HUDEP-2 (cell line): Measurements from ENCODE around the gene COL26A1.
"Not testable (repeated sequence)": the region's sequence is repeated elsewhere in the genome, so short reads cannot be mapped to it uniquely, and the experiment has no call there.

ENCODE experiments used
- DNase-seq, 76 experiments: peaks; one replicate each; lab custom pipeline; 2025; ENCODE audit not compliant: unreplicated experiment in 76 of 76; lab: John Stamatoyannopoulos, UW

Gene COL26A1

DNA sequence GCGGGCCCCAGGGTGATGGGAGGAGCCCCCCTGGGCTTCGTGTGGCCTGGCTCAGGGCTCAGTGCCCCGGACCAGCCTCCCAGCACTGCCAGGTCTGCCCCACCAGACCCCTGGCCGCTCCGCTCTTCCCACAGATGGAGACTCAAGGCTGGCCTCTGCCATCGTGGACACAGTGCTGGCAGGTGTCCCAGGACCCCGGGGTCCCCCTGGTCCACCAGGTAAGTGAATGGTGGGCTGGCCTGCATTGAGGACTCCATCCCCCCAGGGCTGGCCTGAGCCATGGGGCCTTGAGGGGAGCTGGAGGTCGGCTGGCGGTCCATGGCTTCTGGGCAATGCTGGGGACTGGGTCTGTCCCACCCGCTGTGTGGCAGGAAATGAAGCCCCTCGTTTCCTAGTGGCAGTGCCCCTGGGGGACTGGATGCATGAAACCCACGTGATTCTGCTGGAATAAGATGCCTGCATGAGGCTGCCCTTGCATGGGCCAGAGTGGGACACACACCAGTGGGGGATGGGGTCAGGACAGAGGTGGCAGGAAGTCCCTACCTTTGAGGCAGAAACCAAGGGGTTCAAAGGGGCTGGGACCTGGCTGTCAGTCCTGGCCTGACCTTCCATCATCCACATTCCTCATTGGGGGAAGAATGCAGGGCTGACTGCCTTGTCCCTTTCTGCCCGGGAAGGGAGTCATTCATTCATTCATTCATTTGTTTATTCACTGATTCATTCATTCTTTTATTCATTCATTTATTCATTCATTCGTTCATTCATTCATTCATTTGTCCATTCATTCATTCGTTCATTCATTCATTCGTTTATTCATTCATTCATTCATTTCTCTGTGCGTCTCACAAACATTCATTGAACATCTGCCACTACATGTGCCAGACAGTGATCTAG lies 184.6 kb downstream of the COL26A1 start:
- DNase-seq: no peak

DNA sequence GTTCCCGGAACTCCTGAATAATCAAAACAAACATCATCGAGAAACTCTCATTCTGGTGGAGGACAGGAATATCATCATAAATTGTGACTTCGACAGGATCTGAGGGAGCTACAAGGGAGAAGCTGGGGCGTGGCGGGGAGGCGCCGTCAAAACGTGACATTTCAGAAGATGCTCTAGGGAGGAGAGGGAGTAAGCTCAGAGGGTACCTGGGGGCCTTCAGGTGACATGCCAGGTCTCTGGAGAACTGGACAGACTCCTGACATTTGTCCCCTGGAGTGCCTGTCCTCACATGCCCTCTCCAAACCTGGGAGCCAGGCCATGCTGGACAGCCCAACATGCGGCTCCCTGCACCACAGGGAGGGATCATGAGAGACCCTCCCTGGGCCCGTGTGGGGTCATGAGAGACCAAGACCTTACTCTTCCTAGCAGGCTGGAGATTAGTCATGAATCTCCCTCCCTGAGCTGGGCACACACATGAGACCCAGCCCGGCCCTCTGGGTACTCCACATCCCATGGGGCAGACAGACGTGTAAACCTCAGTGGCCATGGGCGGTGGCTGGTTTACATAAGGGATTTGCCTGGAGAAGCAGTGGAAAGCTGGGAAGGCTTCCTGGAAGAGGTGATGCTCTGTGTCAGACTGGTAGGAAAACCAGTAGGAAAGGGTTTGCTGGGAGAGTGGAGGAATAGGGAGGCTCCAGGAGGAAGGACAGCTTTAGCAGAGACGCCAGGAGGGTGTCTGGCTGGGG lies 185.4 kb downstream of the COL26A1 start:
- DNase-seq: no peak

DNA sequence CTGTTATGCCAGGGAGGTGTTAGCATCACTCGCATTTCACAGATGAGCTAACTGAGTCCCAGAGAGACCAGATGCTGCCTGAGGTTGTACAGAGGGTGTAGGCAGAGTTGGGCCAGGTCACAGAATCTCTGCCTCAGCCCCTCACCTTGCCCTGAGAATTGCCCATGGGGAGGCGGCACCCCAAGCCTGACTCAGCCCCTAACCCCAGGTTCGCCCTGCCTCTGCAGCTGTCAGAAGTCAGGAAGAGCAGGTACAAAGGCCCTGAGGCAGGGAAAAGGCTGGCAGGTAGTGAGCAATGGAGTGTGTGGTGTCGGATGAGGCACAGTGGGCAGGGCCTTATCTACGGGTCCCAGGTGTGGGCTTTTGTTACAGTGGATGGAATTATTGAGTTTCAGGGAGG lies 187.1 kb downstream of the COL26A1 start:
- no peak for DNase-seq

DNA sequence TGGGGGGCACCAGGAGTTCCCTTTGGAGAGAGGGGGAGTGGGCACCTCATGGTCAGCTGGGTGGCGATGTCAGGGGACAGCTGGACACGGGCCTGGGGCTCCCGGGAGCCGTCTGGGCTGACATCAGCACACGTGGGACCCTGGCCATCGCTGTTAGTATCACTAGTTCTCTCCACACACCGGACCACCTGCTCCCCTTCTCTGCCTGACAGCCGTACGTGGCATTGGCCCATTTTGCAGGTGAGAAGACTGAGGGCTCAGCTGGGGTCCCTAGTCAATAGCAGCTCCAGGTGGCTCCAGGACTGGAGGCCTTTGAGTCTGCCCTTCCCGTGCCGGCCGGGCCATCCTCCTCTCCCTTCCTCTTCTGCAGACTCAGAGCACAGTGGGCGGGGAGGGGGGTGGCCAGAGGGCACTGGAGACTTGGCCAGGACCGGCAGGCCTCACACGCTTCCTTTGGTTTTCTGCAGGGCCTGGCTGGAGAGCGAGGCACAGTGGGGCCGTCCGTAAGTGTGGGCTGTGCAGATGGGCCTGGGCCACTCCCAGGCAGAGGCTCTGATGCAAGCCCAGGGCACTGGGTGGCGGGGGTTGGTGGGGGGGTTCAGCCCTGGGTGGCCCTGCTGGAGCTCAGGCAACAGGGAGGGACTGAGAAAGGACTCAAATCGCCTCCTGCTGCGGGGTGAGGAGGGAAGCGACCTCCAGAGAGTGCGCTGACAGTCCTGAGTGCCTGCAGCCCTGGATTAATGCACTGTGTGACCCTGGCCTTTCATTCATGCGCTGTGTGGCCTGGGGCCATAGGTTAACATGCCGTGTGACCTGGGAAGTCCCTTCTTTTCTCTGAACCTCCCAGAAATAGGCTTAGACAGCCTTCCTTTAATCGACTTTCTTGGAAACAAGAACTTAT lies 188.2 kb downstream of the COL26A1 start:
- no peak for DNase-seq

DNA sequence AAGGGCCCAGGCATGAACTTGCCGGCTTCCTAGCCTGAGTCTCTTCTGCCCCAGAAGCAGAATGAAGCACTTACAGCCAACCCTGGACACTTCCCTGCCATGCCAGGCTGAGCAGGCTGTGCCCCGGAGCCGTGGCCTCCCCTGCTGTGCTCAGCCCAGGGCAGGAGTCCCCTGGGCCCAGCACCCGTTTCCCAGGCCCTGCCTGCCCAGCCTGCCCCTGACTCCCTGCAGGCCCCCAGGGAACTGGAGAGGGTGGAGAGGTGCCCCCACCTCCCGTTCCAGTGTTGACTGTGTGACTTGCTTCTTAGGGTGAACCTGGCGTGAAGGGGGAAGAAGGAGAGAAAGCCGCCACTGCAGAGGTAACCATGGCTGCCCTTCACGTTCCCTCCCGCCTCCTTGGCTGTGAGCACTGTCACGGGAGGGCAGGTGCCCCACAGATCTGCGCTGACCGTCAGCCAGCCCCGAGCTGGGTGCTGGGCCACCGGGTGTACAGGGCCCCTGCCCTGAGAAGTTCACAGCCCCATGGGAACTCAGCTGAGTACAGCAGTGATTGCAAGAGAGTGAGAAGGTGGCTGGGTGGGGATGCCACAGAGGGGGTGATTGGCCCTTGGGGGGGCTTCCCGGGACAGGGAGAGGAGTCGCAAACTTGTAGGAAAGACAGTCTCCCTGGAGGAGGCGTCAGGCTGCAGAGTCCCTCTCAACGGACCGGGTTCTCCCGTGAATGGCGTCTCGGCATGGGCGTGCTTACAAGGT lies 190.5 kb downstream of the COL26A1 start:
- DNase-seq: no peak

DNA sequence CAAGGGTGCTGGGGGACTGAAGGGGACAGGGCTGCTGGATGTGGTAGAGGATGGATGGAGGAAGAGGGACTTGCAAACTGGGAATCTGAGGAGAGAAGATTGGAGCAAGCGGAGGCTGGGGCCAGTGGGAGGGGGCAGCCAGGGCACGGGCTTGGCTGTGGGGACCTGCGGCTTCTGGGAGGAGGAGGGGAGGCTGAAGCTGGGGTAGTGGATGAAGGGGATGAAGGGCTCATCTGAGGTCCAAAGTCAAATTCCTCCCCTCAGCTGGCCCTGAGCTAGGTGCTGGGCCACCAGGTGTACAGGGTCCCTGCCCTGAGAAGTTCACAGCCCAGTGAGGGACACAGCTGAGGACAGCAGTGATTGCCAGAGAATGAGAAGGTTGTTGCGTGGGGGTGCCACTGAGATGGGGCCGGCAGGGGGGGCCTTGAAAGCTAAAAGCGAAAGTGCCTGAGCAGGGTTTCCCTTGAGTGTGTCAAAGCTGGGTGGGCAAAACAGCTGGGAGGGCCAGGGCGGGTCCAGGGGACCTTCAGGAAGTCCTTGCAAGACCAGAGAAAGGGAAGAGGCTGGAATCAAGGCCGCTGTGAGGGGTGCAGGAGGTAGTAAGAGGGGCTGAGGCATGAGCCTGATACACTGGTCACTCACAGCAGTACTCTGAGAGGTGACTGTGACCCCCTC lies 191.2 kb downstream of the COL26A1 start:
- no peak for DNase-seq

DNA sequence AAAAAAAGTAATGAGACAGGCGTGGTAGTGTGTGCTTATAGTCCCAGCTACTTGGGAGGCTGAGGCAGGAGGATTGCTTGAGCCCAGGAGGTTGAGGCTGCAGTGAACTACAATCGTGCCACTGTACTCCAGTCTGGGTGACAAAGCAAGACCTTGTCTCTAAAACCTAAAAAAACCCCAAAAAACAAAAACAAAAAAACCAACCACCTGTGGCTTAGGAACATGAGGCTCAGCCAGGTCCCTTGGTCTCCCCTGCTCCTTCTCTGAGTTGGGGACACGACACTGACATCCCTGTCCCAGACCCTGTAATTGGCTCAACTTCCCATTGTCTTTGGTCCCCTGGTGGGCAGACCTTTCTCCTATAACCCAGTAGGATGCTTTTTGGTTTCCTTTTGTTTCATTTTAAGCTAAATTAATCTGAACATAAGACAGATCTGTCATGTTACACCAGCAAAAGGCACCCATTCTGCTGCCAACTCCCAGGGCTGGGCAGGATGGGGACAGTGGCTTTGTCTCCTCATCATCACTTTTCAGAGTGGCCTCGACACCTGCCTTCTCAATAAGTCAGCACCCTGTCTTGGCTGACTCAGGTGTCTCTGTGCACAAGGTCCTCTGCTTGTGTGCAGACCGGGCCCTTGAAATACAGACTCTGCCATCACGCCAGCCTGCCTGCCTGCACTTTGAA lies 192.1 kb downstream of the COL26A1 start:
- DNase-seq: no peak

DNA sequence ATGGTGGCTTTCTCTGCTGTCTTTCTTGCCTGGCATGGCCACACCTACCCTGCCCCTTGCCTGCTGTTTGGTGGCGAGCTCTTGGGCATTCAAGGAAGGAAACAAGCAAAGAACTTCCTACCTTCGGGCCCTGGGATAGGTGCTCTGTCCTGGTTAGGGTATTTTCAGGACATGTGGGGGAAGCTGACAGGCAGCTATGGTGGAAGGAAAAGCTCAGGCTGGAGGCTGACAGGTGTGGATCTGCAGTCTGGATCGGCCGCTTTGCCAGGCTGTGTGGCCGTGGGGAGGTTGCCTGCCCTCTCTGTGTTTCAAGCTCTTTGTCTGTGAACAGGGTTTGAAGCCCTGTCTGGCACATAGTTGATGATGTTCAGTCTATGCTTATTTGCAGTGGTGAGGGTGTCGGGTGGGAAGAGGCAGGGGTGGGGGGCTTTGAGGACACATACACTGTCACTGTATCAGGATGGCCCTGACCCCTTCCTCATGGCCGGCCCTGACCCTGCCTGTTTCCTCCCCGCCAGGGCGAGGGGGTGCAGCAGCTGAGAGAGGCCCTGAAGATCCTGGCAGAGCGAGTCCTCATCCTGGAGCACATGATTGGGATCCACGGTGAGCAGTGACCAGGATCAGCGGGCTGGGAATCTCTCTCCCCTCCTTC lies 192.7 kb downstream of the COL26A1 start:
- no peak for DNase-seq

DNA sequence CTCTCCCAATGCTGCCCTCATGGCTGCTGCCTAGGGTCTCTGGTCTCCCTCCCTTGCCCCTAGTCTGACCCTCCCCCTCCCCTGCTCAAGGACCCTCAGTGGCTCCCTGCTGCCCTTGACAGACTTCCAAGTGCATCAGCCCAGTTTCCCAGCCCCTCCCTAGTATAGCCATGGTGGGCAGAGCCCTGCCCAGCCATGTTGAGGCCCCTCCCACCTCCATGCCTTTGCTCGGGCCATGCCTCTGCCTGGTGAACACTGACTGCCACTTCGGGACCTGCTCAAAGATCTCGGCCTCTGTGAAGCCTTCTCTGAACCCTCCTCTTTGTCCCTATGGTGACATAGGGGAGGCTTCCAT lies 193.2 kb downstream of the COL26A1 start:
- DNase-seq: no peak

DNA sequence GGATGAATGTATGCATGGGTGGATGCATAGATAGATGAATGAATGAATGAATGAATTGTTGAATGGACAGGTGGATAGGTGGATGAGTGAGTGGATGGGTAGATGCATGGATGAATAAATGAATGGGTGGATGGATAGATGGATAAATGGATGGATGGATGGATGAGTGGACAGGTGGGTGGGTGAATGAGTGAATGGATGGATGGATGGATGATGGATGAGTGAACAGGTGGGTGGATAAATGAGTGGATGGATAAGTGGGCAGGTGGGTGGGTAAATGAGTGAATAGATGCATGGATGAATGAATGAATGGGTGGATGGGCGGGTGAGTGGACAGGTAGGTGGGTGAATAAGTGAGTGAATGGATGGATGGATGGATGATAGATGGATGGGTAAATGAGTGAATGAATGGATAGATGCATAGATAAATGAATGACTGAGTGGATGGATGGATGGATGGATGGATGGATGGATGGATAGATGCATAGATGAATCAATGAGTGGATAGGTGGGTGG lies 193.8 kb downstream of the COL26A1 start:
- no peak for DNase-seq

DNA sequence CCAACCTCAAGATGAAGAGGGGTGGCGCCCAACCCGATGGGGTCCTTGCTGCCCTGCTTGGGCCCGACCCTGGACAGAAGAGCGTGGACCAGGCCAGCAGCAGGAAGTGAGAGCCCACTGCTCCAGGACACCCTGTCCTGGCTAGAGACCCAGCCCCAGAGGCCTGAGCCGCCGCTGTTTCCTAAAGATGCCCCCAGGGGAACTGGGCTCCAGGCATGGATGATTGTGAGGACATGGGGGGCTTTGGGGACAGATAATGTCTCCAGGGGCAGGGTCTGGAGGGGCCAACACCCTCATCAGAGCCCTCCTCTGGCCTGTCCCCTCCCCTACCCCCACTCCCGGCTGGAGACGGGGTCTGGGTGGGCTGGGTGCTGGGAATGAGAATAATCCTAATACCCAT lies 194.7 kb downstream of the COL26A1 start:
- DNase-seq: no peak

DNA sequence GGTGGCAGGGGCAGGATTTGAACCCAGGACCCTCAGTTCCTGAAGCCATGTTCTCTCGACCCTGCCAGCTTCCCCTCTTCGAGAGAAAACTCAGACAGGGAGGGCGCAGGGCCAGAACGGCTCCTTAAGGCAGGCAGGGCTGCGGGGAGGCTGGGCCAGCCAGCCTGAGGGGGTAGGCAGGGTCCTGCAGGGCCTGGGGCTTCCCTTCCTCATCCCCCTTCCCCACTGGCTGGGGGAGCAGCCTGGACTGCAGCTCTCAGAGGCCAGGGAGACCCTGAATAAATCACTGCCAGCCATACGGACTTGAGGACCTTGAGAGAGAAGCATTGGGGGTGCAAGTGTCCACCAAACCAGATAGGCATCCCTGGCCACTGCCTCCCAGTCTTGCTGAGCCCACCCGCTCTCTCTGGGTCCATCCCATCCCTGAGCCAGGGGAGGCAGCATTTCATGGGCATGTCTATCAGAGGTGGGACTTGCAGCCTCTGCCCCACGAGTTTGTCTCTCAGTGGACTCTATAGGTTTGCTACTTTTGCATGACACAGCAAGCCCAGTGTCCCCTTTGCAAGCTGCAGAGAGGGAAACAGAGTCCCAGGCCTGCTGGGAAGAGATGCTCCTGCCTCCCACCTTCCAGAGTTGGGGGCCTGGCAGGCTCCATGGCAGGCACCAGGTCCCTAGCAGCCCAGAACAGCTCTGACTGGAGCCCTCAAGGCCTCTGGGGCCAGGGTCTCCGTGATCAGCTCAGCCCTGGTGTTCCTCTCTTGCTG lies 195.5 kb downstream of the COL26A1 start:
- DNase-seq: no peak

DNA sequence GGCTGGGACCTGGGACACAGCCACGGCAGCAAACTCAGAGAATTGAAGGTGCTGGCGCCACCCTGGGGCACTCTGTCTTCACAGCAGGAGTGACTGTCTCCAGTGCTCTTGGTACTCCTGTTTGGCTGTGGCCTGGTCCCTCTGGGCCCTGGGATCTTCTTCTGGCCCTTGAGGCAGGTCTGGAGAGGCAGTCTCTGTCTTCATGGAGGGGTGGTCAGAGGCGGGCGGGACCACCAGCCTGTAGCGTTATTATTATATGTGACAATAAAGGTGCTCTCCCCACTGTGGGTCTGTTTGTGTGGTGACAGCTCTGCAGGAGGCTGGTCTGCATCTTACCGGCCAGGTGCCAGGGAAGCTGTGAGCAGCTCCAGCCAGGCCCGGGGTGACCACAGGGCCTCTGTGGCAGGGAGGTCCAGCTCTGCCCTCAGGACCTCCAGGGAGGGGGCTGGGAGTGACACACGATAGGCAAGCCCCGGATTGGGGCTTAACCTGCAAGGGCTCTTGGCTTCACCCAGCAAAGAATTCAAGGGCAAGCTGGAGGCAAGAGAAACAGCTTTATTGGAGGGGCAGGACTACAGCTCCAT lies 196.2 kb downstream of the COL26A1 start:
- DNase-seq: no peak

DNA sequence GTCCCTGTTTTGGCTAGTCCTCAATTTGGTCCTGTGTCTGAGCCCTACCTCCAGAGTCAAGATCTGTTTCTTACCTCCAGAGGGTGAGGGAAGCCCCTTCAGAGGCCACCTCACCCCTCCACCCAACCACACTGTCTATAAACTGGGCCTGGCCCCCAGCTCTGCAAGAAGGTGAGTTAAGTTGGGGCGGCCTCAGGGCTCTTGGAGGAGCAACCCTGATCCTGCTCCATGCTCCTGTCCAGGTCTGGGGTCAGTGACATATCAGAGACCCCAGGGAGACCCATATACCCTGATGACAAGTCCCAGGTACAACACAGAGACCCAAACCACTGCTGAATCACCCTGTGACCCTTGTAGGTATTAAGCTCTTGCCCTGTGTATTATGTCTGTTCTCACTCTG lies 196.9 kb downstream of the COL26A1 start:
- DNase-seq: no peak

DNA sequence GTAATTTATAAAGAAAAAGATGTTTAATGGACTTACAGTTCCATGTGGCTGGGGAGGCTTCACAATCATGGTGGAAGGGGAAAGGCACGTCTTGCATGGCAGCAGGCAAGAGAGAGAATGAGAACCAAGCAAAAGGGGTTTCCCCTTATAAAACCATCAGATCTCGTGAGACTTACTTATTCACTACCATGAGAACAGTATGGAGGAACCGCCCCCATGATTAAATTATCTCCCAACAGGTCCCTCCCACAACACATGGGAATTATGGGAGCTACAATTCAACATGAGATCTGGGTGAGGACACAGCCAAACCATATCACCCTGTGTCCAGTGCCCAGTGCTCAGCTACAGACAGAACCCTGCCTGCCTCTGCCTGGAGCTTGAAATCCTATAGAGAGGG lies 197.3 kb downstream of the COL26A1 start:
- DNase-seq: not testable (repeated sequence)

DNA sequence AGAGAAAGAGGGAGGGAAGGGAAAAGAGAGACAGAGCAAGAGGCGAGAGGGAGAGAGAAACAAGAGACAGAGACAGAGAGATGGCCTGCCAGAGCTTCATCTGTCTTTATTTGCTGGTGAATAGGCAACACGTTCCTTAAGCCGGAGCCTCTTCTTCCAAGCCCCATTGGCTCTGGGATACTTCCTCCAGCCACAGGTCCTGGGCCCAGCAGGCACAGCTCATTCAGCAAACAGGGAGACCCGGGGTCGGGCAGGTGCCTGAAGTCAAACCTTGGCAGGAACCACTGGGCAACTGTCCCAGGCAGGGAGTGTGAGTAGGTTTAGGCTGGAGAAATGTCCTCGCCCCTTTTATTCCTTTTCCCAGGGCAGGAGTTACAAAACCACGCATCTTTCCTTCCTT lies 198.2 kb downstream of the COL26A1 start:
- no peak for DNase-seq

DNA sequence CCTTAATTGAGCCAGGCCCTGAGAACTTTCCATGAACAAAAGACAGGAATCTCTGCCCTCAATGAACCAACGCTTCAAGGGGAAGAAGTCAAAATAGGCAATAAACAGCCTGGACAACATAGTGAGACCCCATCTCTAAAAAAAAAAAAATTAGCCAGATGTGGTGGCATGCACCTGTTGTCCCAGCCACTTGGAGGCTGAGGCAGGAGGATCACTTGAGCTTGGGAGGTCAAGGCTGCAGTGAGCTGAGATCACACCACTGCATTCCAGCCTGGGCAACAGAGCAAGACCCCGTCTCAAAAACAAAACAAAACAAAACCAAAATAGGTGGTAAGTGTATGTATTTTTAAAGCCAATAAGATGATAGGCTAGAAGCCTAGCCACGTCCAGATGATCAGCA lies 198.6 kb downstream of the COL26A1 start:
- DNase-seq: not testable (repeated sequence)
